Thoracic aorta (tissue), 2 donors: ENCODE results near the gene KCNQ2. TPM values are rescaled to one million over a fixed set of nuclear protein-coding genes. Genes with fewer than 3 reads are reported as not detected.

Experiments used
- ATAC-seq: fragments of 150-250 bp; one replicate; pipeline ENCODE4 v1.8.0; 2017; ENCODE audit warnings: low read depth; ENCODE audit not compliant: insufficient number of reproducible peaks, low FRiP score
- DNase-seq: peaks from one replicate; pipeline ENCODE4 v3.0.0-alpha.2; 2020; ENCODE audit warnings: low spot score
- H3K27ac ChIP-seq, 2 donors: fragments of 200-600 bp; sonication (generic); 1 replicate in 1 of 2; 2 replicates in 1 of 2; pipeline ENCODE4 v1.5.1; 2016; ENCODE audit warnings: mild to moderate bottlenecking in 2 of 2, moderate library complexity in 2 of 2
- H3K27me3 ChIP-seq: fragments of 200-600 bp; sonication (generic); replicated peaks from 2 replicates; pipeline ENCODE4 v1.6.0; 2016; ENCODE audit warnings: mild to moderate bottlenecking; ENCODE audit not compliant: insufficient read depth
- H3K36me3 ChIP-seq: fragments of 200-600 bp; sonication (generic); one replicate; pipeline ENCODE4 v1.5.1; 2016
- H3K4me1 ChIP-seq, 2 donors: fragments of 200-600 bp; sonication (generic); 1 replicate in 1 of 2; 2 replicates in 1 of 2; pipeline versions ENCODE4 v1.5.1 to v1.6.0; 2016; ENCODE audit warnings: low read depth in 2 of 2, mild to moderate bottlenecking in 1 of 2; ENCODE audit not compliant: control insufficient read depth in 1 of 2
- H3K4me3 ChIP-seq: fragments of 200-600 bp; sonication (generic); 2 replicates; pipeline ENCODE4 v1.5.1; 2016; ENCODE audit warnings: mild to moderate bottlenecking
- H3K9me3 ChIP-seq: fragments of 200-600 bp; sonication (generic); 2 replicates; pipeline ENCODE4 v1.5.1; 2016
- CTCF ChIP-seq: fragments of 200-600 bp; sonication (generic); IDR thresholded peaks from one replicate; pipeline ENCODE4 v1.5.1; 2019; ENCODE audit warnings: antibody characterized with exemption
- total RNA-seq, 2 donors: library from RNA; depleted of rRNA; stranded (reverse); fragments of >200 nt; gene quantifications; one replicate each; pipeline versions ENCODE4 v1.1.0 to v1.2.3, GENCODE V29; 2016

Gene KCNQ2
- total RNA-seq, 2 donors from 2014 or later: not detected

GRCh38 chr20:63471717-63471980 is 806 bp downstream of the KCNQ2 start:
- no peak for TF ChIP-seq CTCF
- ATAC-seq: no peak
- DNase-seq: no peak
- H3K4me3 ChIP-seq: no peak overlapping the region
- H3K27ac ChIP-seq: no peak overlapping the region
- peaks cover 0 to 7% of the 10 kb centered on the region in 2 donors for H3K4me1 ChIP-seq
- no peaks in the 10 kb centered on the region for H3K9me3 ChIP-seq
- no peaks in the 10 kb centered on the region for H3K36me3 ChIP-seq
- H3K27me3 ChIP-seq: no peaks in the 10 kb centered on the region

- Histone ChIP-seq H3K4me3 (no peak overlapping the region), H3K9me3 (no peaks in the 10 kb centered on the region), H3K4me1 (peaks cover 0 to 7% of the 10 kb centered on the region in 2 donors), H3K36me3 (no peaks in the 10 kb centered on the region), H3K27me3 (no peaks in the 10 kb centered on the region), H3K27ac (no peak overlapping the region)
- DNase-seq (no peak), ATAC-seq (no peak)
- TF ChIP-seq CTCF: no peak
Observed at GRCh38 chr20:63471002-63471716, 1.3 kb downstream of the KCNQ2 start.

GRCh38 chr20:63470410-63470809 is 2.0 kb downstream of the KCNQ2 start:
- H3K4me1 ChIP-seq: peaks cover 0 to 7% of the 10 kb centered on the region in 2 donors
- no peak for DNase-seq
- H3K27ac ChIP-seq: no peak overlapping the region
- TF ChIP-seq CTCF: no peak
- no peak overlapping the region for H3K4me3 ChIP-seq
- ATAC-seq: no peak
- H3K9me3 ChIP-seq: no peaks in the 10 kb centered on the region
- H3K27me3 ChIP-seq: no peaks in the 10 kb centered on the region
- H3K36me3 ChIP-seq: no peaks in the 10 kb centered on the region

GRCh38 chr20:63469713-63470101 is 2.7 kb downstream of the KCNQ2 start:
- DNase-seq (no peak), ATAC-seq (no peak)
- Histone ChIP-seq H3K9me3 (no peaks in the 10 kb centered on the region), H3K36me3 (no peaks in the 10 kb centered on the region), H3K4me3 (no peak overlapping the region), H3K4me1 (peaks cover 0 to 7% of the 10 kb centered on the region in 2 donors), H3K27ac (no peak overlapping the region), H3K27me3 (no peaks in the 10 kb centered on the region)
- TF ChIP-seq CTCF: no peak

- ATAC-seq (no peak), DNase-seq (no peak)
- Histone ChIP-seq H3K4me3 (no peak overlapping the region), H3K9me3 (no peaks in the 10 kb centered on the region), H3K4me1 (peaks cover 0 to 7% of the 10 kb centered on the region in 2 donors), H3K27ac (no peak overlapping the region), H3K36me3 (no peaks in the 10 kb centered on the region), H3K27me3 (no peaks in the 10 kb centered on the region)
- TF ChIP-seq CTCF: no peak
Observed at GRCh38 chr20:63469019-63469712, 3.3 kb downstream of the KCNQ2 start.
